GM23248 (cell line): Measurements from ENCODE around the gene STRADB. TPM values are rescaled to one million over a fixed set of nuclear protein-coding genes. Genes with fewer than 3 reads are reported as not detected.
"Not testable (repeated sequence)": the region's sequence is repeated elsewhere in the genome, so short reads cannot be mapped to it uniquely, and the experiment has no call there.

Experiments used
- DNase-seq: peaks from one replicate; pipeline ENCODE4 v3.0.0-alpha.2; 2015
- H2AFZ ChIP-seq: fragments of 200-600 bp; sonication (generic); 2 replicates; pipeline ENCODE4 v1.6.1; 2016; ENCODE audit warnings: antibody characterized with exemption
- H3F3A ChIP-seq: fragments of 200-600 bp; sonication (generic); 2 replicates; pipeline ENCODE4 v1.6.1; 2016; ENCODE audit warnings: mild to moderate bottlenecking, antibody characterized with exemption, mixed run types; ENCODE audit not compliant: insufficient read depth
- H3K27ac ChIP-seq: fragments of 200-600 bp; sonication (generic); 2 replicates; pipeline ENCODE4 v1.5.1; 2016; ENCODE audit warnings: mild to moderate bottlenecking
- H3K27me3 ChIP-seq: fragments of 200-600 bp; sonication (generic); replicated peaks from 2 replicates; pipeline ENCODE4 v1.6.1; 2016; ENCODE audit warnings: mild to moderate bottlenecking; ENCODE audit not compliant: insufficient read depth
- H3K36me3 ChIP-seq: fragments of 200-600 bp; sonication (generic); 2 replicates; pipeline ENCODE4 v1.6.1; 2016; ENCODE audit warnings: low read depth, mild to moderate bottlenecking
- H3K4me1 ChIP-seq: fragments of 200-600 bp; sonication (generic); 2 replicates; pipeline ENCODE4 v1.6.1; 2016; ENCODE audit warnings: mild to moderate bottlenecking; ENCODE audit not compliant: insufficient read depth
- H3K4me2 ChIP-seq: fragments of 200-600 bp; sonication (generic); one replicate; pipeline ENCODE4 v1.6.1; 2016; ENCODE audit warnings: mild to moderate bottlenecking; ENCODE audit not compliant: unreplicated experiment
- H3K4me3 ChIP-seq: fragments of 200-600 bp; sonication (generic); 2 replicates; pipeline ENCODE4 v1.5.1; 2016; ENCODE audit warnings: mild to moderate bottlenecking
- H3K79me2 ChIP-seq: fragments of 200-600 bp; sonication (generic); 2 replicates; pipeline ENCODE4 v1.6.1; 2016; ENCODE audit warnings: mild to moderate bottlenecking; ENCODE audit not compliant: insufficient read depth
- H3K9ac ChIP-seq: fragments of 200-600 bp; sonication (generic); 2 replicates; pipeline ENCODE4 v1.6.1; 2016; ENCODE audit warnings: mild to moderate bottlenecking
- H3K9me2 ChIP-seq: fragments of 200-600 bp; sonication (generic); 2 replicates; pipeline ENCODE4 v1.6.1; 2016; ENCODE audit warnings: mixed run types, mild to moderate bottlenecking, moderate library complexity; ENCODE audit not compliant: insufficient read depth
- H3K9me3 ChIP-seq: fragments of 200-600 bp; sonication (generic); one replicate; pipeline ENCODE4 v1.6.1; 2017; ENCODE audit warnings: low read depth
- H4K20me1 ChIP-seq: fragments of 200-600 bp; sonication (generic); 2 replicates; pipeline ENCODE4 v1.6.0; 2016; ENCODE audit not compliant: insufficient read depth
- EZH2 ChIP-seq: fragments of 200-600 bp; sonication (generic); IDR thresholded peaks from 2 replicates; pipeline ENCODE4 v1.6.1; 2018; ENCODE audit warnings: antibody characterized with exemption, mild to moderate bottlenecking; ENCODE audit not compliant: insufficient read depth, poor library complexity, severe bottlenecking
- EZH2phosphoT487 ChIP-seq: fragments of 200-600 bp; sonication (generic); IDR thresholded peaks from 2 replicates; pipeline ENCODE4 v1.6.1; 2018; ENCODE audit warnings: antibody characterized with exemption, moderate library complexity, mild to moderate bottlenecking, low read depth; ENCODE audit not compliant: insufficient read depth
- WGBS, 2 experiments: methylation state at CpG; one replicate each; pipeline ENCODE4 v1.1.6; 2015 to 2017; ENCODE audit warnings: low lambda C conversion rate in 2 of 2, low coverage in 1 of 2; ENCODE audit errors: missing lambda C conversion rate in 2 of 2; 5-methylcytosine and 5-hydroxymethylcytosine counted together
- in situ Hi-C: fragments of 300-500 bp; cut with MboI; formaldehyde crosslinking; loops from 2 replicates; pipeline ENCODE4 v1.15.0; 2020
- polyA plus RNA-seq: library from polyadenylated mRNA; unstranded; fragments of >200 nt; fragmentation: Nextera tagmentation; extraction: Ambion mirVana; gene quantifications from 2 replicates; pipeline ENCODE4 v1.2.1, GENCODE V29; 2016
- total RNA-seq: library from RNA; depleted of rRNA; stranded (reverse); fragments of >200 nt; shearing (Covaris generic); gene quantifications from 2 replicates; pipeline ENCODE4 v1.2.3, GENCODE V29; 2014

STRADB gene
- total and polyA plus RNA-seq, 2 experiments from 2014 or later, result 21.2 to 33.7 TPM

GRCh38 chr2:201436141-201436540, 15.4 kb upstream of the STRADB start:
- in situ Hi-C loops, result no loop called here
- Histone ChIP-seq H3K9me3 (no peaks in the 10 kb centered on the region), H3K79me2 (peaks cover 86% of the 10 kb centered on the region), H3F3A (peaks cover 26% of the 10 kb centered on the region), H4K20me1 (0 out of 2 replicates have a peak, but pooled peaks cover 6% of the 10 kb centered on the region), H3K4me3 (no peak overlapping the region), H3K9me2 (0 out of 2 replicates have a peak, but pooled peaks cover 3% of the 10 kb centered on the region), H3K27ac (no peak overlapping the region; the same call in 1 of the 2 replicates), H3K4me2 (no peak overlapping the region), H2AFZ (no peak overlapping the region), H3K27me3 (no peaks in the 10 kb centered on the region), H3K36me3 (no peaks in the 10 kb centered on the region), H3K4me1 (peaks cover 24% of the 10 kb centered on the region), H3K9ac (no peak overlapping the region)
- TF ChIP-seq EZH2, result no peak
- no peak for TF ChIP-seq EZH2phosphoT487
- DNase-seq, result no peak
- 66 to 79% methylated on average over 2 of the region's 2 CpGs for WGBS, 2 experiments

GRCh38 chr2:201439336-201439922, 12.1 kb upstream of the STRADB start:
- H3K27ac ChIP-seq, H3K4me1 ChIP-seq, H2AFZ ChIP-seq, H4K20me1 ChIP-seq, in situ Hi-C loops, H3F3A ChIP-seq, H3K9me3 ChIP-seq, H3K9me2 ChIP-seq, H3K27me3 ChIP-seq, H3K36me3 ChIP-seq, H3K4me3 ChIP-seq, DNase-seq, H3K4me2 ChIP-seq, H3K9ac ChIP-seq: not testable (repeated sequence)
- WGBS, 2 experiments, result 96 to 100% methylated on average over 1 of the region's 3 CpGs
- peaks cover 96% of the 10 kb centered on the region for H3K79me2 ChIP-seq

- Histone ChIP-seq H3K27ac (no peak overlapping the region), H3K4me1 (peaks cover 6% of the 10 kb centered on the region), H4K20me1 (0 out of 2 replicates have a peak, but pooled peaks cover 6% of the 10 kb centered on the region), H3K9ac (no peak overlapping the region), H3K4me2 (no peak overlapping the region), H3K4me3 (no peak overlapping the region), H3K9me3 (no peaks in the 10 kb centered on the region), H2AFZ (no peak overlapping the region), H3F3A (no peaks in the 10 kb centered on the region), H3K9me2 (0 out of 2 replicates have a peak, but pooled peaks cover 3% of the 10 kb centered on the region), H3K27me3 (no peaks in the 10 kb centered on the region), H3K36me3 (no peaks in the 10 kb centered on the region; the same call in 1 of the 2 replicates), H3K79me2 (peaks cover 94% of the 10 kb centered on the region)
- WGBS, 2 experiments, result 74 to 85% methylated on average over 1 of the region's 1 CpG
- in situ Hi-C loops, result no loop called here
- DNase-seq, result no peak
- TF ChIP-seq EZH2 (no peak), EZH2phosphoT487 (no peak)
Observed at GRCh38 chr2:201440182-201440581, 11.4 kb upstream of the STRADB start.

- no peak overlapping the region for H2AFZ ChIP-seq
- H3K9me3 ChIP-seq, result no peaks in the 10 kb centered on the region
- H3K79me2 ChIP-seq, result peaks cover 94% of the 10 kb centered on the region
- H3K9me2 ChIP-seq, result 0 out of 2 replicates have a peak, but pooled peaks cover 3% of the 10 kb centered on the region
- no peaks in the 10 kb centered on the region; the same call in 1 of the 2 replicates for H3F3A ChIP-seq
- H3K4me2 ChIP-seq, result no peak overlapping the region
- WGBS, 2 experiments, result 93% methylated on average over 7 of the region's 7 CpGs
- H4K20me1 ChIP-seq, result peaks cover 6% of the 10 kb centered on the region; the same call in 1 of the 2 replicates
- no peak for DNase-seq
- H3K9ac ChIP-seq, result no peak overlapping the region
- TF ChIP-seq EZH2phosphoT487, result no peak
- no peak for TF ChIP-seq EZH2
- H3K27me3 ChIP-seq, result no peaks in the 10 kb centered on the region
- H3K4me3 ChIP-seq, result no peak overlapping the region
- H3K27ac ChIP-seq, result no peak overlapping the region
- H3K36me3 ChIP-seq, result no peaks in the 10 kb centered on the region; the same call in 1 of the 2 replicates
- H3K4me1 ChIP-seq, result peaks cover 11% of the 10 kb centered on the region
- in situ Hi-C loops, result no loop called here
Observed at GRCh38 chr2:201441409-201441808, 10.1 kb upstream of the STRADB start.
